ENCODE results near the gene CDC6.

DNA sequence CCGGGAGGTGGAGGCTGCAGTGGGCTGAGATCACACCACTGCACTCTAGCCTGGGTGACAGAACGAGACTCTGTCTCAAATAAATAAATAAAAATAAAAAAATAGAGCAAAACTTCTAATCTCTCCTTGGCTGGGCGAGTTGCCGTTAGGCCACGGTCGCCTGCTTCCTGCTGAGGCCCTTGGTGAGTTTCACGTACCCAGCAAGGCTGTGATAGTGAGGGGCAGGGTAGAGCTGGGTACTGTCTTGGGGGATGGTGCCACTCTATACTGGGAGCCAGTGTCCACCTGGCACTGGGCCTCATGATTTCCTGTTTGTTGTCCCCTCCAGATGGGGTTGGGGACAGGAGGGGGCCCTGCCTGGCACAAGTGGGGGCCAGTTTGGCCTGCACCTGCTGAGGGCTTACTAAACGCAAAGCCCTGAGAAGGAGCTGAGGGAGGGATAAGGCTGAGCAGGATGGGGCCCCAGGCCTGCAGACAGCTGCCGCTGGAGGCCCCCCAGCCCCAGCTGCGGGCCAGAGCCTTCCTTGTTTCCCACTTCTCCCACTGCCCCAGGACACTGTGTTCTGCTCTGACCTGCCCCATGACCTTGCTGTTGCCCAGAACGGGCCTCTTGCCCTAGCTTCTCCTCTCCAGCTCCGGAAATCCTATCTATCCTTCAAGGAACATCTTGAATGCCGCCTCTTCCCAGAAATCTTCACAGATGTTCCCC, 51.4 kb downstream of the CDC6 start:
- TF ChIP-seq EZH2 (IDR thresholded peaks at IDR 0.05; ENCODE audit: insufficient read depth, poor library complexity, severe bottlenecking) (no peak), EZH2phosphoT487 (IDR thresholded peaks at IDR 0.05; ENCODE audit: insufficient read depth, low read depth) (no peak)

Measured in GM23248 (cell line).